GM12801 (cell line): ENCODE measurements around the gene MTMR10.

Source experiments
- TF ChIP-seq, protein P1 (sequence below): IDR thresholded peaks from one replicate; pipeline ENCODE4 v1.5.1; 2011; ENCODE audit warnings: control low read depth; ENCODE audit not compliant: insufficient read length; ENCODE audit errors: extremely low read depth

MTMR10 gene

DNA sequence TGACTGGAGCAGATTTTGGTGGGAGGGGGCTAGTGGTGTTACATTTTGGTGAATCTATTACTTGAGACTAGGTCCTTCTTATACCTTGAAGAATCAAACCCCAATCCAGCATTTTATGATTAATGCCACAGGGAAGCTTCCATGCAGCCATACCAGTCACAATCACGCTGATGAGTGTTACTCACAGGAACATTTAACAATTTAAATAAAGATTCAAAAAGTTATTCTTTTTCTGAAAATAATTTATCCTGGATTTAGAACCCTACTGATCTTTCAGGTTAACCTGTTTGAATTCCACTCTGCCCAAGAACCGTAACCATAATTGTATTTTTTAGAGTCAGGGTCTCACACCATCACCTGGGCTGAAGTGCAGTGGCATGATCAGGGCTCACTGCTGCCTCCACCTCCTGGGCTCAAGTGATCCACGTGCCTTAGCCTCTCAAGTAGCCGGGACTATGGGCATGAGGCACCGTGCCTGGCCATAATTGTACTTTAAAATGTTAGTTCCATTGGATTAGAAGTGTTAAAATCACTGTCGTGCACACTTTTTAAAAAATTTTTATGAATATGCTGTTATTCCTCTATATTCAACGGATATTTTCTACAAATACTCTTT lies 929 bp upstream of the MTMR10 start:
- TF ChIP-seq, protein P1, sequence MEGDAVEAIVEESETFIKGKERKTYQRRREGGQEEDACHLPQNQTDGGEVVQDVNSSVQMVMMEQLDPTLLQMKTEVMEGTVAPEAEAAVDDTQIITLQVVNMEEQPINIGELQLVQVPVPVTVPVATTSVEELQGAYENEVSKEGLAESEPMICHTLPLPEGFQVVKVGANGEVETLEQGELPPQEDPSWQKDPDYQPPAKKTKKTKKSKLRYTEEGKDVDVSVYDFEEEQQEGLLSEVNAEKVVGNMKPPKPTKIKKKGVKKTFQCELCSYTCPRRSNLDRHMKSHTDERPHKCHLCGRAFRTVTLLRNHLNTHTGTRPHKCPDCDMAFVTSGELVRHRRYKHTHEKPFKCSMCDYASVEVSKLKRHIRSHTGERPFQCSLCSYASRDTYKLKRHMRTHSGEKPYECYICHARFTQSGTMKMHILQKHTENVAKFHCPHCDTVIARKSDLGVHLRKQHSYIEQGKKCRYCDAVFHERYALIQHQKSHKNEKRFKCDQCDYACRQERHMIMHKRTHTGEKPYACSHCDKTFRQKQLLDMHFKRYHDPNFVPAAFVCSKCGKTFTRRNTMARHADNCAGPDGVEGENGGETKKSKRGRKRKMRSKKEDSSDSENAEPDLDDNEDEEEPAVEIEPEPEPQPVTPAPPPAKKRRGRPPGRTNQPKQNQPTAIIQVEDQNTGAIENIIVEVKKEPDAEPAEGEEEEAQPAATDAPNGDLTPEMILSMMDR = no peak

DNA sequence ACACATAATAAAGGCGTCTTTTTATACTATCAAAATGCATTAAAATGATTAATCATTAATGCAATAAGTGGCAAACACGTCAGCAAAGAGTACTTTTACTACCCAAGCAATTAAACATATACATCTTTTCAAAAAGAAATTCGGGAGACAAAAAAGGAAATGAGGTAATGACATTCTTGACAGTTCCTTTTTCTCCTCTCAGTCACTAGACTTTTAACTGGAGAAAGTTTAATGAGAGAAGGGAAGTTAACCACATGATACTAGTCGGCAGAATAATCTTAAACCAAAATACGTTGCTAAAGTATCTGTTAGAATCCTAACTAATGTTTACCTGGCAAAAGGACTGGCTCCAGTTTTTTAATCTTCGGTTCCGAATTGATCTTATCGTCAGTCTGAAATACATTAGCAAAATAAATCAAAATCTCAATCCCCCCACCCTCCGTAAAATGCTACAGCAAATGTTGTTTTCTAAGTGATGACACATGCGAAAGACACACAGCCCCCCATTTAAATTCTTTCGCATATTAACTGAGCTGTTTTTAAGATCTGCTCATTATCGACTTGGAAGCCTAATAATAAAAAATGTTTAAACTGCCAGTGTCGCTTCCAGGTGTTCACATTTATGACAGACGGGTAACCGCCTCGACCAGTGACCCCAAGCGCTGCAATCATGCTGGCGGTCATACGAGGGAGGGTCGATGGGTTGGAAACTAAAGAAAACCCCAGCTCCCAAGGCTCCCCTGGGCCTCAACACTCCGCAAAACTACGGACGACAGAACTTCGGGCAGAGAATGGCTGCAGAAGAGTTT lies 778 bp downstream of the MTMR10 start:
- TF ChIP-seq, protein P1 = no peak

DNA sequence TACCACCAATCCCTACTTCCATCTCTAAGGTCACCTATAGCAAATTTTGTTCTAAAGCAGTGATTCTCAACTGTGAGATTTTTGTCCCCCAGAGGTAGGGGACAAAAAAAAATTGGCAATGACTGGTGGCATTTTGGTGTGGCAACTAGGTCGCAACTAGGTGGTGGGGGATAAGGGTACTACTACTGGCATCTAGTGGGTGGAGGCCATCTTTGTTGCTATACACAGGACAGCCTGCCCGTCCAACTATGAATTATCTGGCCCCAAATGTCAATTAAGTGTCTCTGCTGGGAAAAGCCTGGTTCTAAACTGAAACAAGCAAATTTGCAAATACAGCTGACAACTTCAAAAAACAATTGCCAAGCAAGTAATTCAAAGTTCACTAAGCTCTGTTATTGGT lies 1.4 kb downstream of the MTMR10 start:
- TF ChIP-seq, protein P1 = no peak

DNA sequence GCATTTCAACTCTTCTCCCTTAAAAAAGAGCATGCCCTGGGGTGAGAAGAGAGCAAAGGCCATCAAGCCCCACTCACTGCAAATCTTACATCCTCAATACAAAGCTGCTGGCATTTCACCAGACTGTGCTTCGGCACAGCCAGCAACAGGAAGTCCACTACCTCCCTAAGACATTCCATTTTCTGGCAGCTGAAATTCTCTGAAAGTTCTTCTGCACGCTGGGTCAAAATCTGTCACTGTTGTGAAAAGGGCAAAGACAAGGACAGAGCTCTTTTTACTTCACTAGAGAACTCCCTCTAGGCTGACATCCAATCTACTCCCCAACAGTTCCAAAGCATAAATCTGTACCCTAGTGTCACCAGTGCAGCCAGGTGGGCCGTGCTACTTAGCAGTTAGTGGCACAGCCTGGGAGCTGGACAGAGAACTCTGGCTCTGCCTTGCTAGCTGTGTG lies 6.3 kb downstream of the MTMR10 start:
- TF ChIP-seq, protein P1 = no peak

DNA sequence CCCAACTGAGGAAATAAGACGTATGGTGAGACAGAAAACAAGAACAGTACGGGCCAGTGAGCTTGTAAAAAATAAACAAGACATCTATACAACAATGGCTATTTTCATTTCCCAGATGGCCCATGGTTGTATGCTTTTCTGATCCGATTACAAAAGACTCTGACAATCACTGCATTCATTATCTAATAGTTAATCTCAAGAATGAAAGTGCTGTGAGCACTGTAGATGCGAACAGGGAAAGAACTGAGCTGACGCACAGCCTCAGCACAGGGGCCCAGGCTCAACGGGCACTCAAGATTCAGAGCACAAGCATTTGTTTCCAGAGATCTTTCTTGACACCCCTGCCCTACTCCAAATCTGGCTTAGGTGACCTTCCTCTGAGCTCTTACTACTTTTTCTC lies 6.9 kb downstream of the MTMR10 start:
- TF ChIP-seq, protein P1 = no peak

DNA sequence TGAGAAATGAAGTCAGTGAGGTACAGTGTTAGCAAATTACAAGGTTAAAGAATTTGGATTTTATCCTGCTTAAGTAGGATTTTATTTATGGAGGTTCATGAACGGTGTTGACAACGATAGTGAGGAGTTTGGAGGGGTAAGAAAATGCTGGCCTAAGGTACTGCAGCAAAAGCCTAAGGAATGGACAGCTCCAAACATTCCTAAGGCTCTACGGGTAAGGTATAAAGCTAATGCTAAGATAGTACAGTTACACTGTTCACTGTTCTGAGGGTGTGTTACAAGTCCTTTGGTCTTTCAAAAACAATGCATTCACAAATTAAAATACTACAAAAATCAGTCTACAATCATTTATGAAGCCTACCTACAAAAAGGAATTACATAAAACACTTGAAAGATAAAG lies 7.3 kb downstream of the MTMR10 start:
- TF ChIP-seq, protein P1 = no peak

DNA sequence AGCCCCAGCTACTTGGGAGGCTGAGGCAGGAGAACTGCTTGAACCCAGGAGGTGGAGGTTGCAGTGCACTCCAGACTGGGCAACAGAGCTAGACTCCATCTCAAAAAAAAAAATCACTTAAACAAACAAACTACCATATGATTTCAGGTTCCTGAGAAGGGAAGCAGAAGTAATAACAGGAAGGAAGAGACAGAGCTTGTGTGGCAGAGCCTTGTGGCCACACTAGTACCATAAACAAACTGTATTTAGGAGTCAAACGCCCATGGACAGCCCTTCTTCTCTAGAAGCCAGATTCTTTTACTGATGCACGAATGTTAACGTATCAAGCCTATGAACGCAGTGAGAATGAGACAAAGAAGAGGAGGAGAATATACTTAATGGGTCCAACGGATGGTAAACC lies 12.0 kb downstream of the MTMR10 start:
- TF ChIP-seq, protein P1 = no peak
